SK-N-SH (cell line): ENCODE data around the gene NRP2.

Experiments used
- GABPA ChIP-seq: IDR thresholded peaks from 2 replicates; pipeline ENCODE4 v1.4.0; 2012; ENCODE audit warnings: low read depth, mild to moderate bottlenecking
- JUND ChIP-seq: IDR thresholded peaks from 2 replicates; pipeline ENCODE4 v1.4.0; 2012
- MXI1 ChIP-seq: IDR thresholded peaks from 2 replicates; pipeline ENCODE4 v1.6.1; 2012; ENCODE audit warnings: mild to moderate bottlenecking, low read depth, low read length, improper control_type of control experiment
- POLR2AphosphoS5 ChIP-seq: IDR thresholded peaks from 2 replicates; pipeline ENCODE4 v1.6.1; 2012; ENCODE audit warnings: low read depth, low read length
- SIN3A ChIP-seq: IDR thresholded peaks from 2 replicates; pipeline ENCODE4 v1.6.1; 2012; ENCODE audit warnings: low read depth, mild to moderate bottlenecking, low read length, moderate library complexity, borderline replicate concordance
- TAF1 ChIP-seq: IDR thresholded peaks from 2 replicates; pipeline ENCODE4 v1.6.1; 2012; ENCODE audit warnings: low read depth, mild to moderate bottlenecking, low read length, moderate library complexity, borderline replicate concordance
- TCF12 ChIP-seq: IDR thresholded peaks from 2 replicates; pipeline ENCODE4 v1.4.0; 2012
- TEAD4 ChIP-seq: IDR thresholded peaks from 2 replicates; pipeline ENCODE4 v1.4.0; 2012; ENCODE audit warnings: mild to moderate bottlenecking, borderline replicate concordance; ENCODE audit not compliant: insufficient read depth
- TF ChIP-seq, protein P1 (sequence below): IDR thresholded peaks from 2 replicates; pipeline ENCODE4 v1.6.1; 2012; ENCODE audit warnings: mild to moderate bottlenecking, low read depth, low read length, moderate library complexity
- TF ChIP-seq, protein P2 (sequence below): fragments of 200-600 bp; sonication (generic); IDR thresholded peaks from 2 replicates; pipeline ENCODE4 v1.6.1; 2017; ENCODE audit warnings: antibody characterized with exemption, mild to moderate bottlenecking, moderate library complexity

- TF ChIP-seq SIN3A, result no peak
- no peak for TF ChIP-seq TEAD4
- TF ChIP-seq POLR2AphosphoS5, result no peak
- TF ChIP-seq GABPA, result no peak
- TF ChIP-seq, protein P1, sequence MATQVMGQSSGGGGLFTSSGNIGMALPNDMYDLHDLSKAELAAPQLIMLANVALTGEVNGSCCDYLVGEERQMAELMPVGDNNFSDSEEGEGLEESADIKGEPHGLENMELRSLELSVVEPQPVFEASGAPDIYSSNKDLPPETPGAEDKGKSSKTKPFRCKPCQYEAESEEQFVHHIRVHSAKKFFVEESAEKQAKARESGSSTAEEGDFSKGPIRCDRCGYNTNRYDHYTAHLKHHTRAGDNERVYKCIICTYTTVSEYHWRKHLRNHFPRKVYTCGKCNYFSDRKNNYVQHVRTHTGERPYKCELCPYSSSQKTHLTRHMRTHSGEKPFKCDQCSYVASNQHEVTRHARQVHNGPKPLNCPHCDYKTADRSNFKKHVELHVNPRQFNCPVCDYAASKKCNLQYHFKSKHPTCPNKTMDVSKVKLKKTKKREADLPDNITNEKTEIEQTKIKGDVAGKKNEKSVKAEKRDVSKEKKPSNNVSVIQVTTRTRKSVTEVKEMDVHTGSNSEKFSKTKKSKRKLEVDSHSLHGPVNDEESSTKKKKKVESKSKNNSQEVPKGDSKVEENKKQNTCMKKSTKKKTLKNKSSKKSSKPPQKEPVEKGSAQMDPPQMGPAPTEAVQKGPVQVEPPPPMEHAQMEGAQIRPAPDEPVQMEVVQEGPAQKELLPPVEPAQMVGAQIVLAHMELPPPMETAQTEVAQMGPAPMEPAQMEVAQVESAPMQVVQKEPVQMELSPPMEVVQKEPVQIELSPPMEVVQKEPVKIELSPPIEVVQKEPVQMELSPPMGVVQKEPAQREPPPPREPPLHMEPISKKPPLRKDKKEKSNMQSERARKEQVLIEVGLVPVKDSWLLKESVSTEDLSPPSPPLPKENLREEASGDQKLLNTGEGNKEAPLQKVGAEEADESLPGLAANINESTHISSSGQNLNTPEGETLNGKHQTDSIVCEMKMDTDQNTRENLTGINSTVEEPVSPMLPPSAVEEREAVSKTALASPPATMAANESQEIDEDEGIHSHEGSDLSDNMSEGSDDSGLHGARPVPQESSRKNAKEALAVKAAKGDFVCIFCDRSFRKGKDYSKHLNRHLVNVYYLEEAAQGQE, result no peak
- TF ChIP-seq, protein P2, sequence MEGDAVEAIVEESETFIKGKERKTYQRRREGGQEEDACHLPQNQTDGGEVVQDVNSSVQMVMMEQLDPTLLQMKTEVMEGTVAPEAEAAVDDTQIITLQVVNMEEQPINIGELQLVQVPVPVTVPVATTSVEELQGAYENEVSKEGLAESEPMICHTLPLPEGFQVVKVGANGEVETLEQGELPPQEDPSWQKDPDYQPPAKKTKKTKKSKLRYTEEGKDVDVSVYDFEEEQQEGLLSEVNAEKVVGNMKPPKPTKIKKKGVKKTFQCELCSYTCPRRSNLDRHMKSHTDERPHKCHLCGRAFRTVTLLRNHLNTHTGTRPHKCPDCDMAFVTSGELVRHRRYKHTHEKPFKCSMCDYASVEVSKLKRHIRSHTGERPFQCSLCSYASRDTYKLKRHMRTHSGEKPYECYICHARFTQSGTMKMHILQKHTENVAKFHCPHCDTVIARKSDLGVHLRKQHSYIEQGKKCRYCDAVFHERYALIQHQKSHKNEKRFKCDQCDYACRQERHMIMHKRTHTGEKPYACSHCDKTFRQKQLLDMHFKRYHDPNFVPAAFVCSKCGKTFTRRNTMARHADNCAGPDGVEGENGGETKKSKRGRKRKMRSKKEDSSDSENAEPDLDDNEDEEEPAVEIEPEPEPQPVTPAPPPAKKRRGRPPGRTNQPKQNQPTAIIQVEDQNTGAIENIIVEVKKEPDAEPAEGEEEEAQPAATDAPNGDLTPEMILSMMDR, result no peak
- no peak for TF ChIP-seq TAF1
- no peak for TF ChIP-seq MXI1
- TF ChIP-seq JUND, result no peak
- TF ChIP-seq TCF12, result no peak
These were observed 115.6 kb downstream of the NRP2 start for GRCh38 chr2:205797866-205798265.
